Naive thymus-derived CD8-positive, alpha-beta T cell (primary cell): ENCODE results near the gene SPTLC2. TPM values are rescaled to one million over a fixed set of nuclear protein-coding genes. Genes with fewer than 3 reads are reported as not detected.
"Not testable (repeated sequence)": the region's sequence is repeated elsewhere in the genome, so short reads cannot be mapped to it uniquely, and the experiment has no call there.

Experiments
- ATAC-seq, 2 donors: fragments of 150-1000 bp; cut with Tn5 transposase in 1 of 2; sonication (Bioruptor Pico), chemical (Tn5 transposase) in 1 of 2; 1 replicate in 1 of 2; 2 replicates in 1 of 2; pipeline ENCODE4 v1.10.0; 2021; ENCODE audit warnings: mild to moderate bottlenecking in 2 of 2, moderate library complexity in 2 of 2
- POLR2A ChIA-PET: fragments of 350-600 bp; sonication (Branson Sonifier 250); formaldehyde crosslinking; loops from one replicate; lab custom pipeline; 2021; ENCODE audit warnings: antibody characterized with exemption; lab: Charles Lee
- DNase-seq, 10 donors: peaks; one replicate each; pipeline versions ENCODE4 v3.0.0 to v3.0.0-alpha.2; 2020 to 2022
- H3K27ac Mint-ChIP-seq, 10 donors: one replicate each; pipeline ENCODE4 v1.8.0; 2020 to 2022; ENCODE audit warnings: mild to moderate bottlenecking in 10 of 10, mixed read lengths in 10 of 10, moderate library complexity in 4 of 10, inconsistent platforms in 1 of 10
- H3K27me3 Mint-ChIP-seq, 5 donors: one replicate each; pipeline ENCODE4 v1.8.0; 2021 to 2022; ENCODE audit warnings: mixed read lengths in 5 of 5
- H3K36me3 Mint-ChIP-seq, 3 donors: one replicate each; pipeline ENCODE4 v1.8.0; 2020 to 2022; ENCODE audit warnings: mixed read lengths in 3 of 3, mild to moderate bottlenecking in 2 of 3, inconsistent platforms in 1 of 3
- H3K4me1 Mint-ChIP-seq, 4 donors: one replicate each; pipeline ENCODE4 v1.8.0; 2021 to 2022; ENCODE audit warnings: mixed read lengths in 4 of 4
- H3K4me3 Mint-ChIP-seq, 10 donors: one replicate each; pipeline ENCODE4 v1.8.0; 2020 to 2022; ENCODE audit warnings: mild to moderate bottlenecking in 10 of 10, mixed read lengths in 10 of 10, moderate library complexity in 6 of 10, inconsistent platforms in 1 of 10
- H3K9me3 Mint-ChIP-seq, 9 donors: one replicate each; pipeline ENCODE4 v1.8.0; 2020 to 2022; ENCODE audit warnings: mixed read lengths in 9 of 9, mild to moderate bottlenecking in 3 of 9, inconsistent platforms in 1 of 9, moderate library complexity in 1 of 9
- polyA plus RNA-seq, 3 donors: library from polyadenylated mRNA; unstranded; fragments of 300-500 nt; fragmentation: Illumina TruSeq; gene quantifications; one replicate each; pipeline ENCODE4 v1.2.3, GENCODE V29; 2021
- total RNA-seq, 8 experiments: library from RNA in 2 of 8; stranded (reverse) in 2 of 8; gene quantifications; one replicate each; pipeline ENCODE4 v1.2.3 and lab custom pipeline; 2021 to 2026

SPTLC2 gene
- 10 to 100 TPM; 22.6 to 26.0 TPM for total RNA-seq
- 10 to 100 TPM; 10.0 to 11.8 (median 11.2) TPM for polyA plus RNA-seq
- 28.1 to 125 (median 84.8) reads per million in 6 experiments for total RNA-seq (lab: John Stamatoyannopoulos, UW)

- ATAC-seq = peak; percentile 95 to 98
- Mint-ChIP-seq H3K27ac (peak within 1 kb of the TSS; percentile 19 to 93 (median 88)), H3K27me3 (no peaks in the 10 kb centered on the region), H3K36me3 (no peaks in the 10 kb centered on the region), H3K9me3 (no peaks in the 10 kb centered on the region), H3K4me1 (peaks cover 20 to 50% (median 42%) of the 10 kb centered on the region in 4 donors), H3K4me3 (peak within 1 kb of the TSS; percentile 87 to 97 (median 92))
- POLR2A ChIA-PET = interaction anchor here (1.0 to 1.6 kb wide), 3 partner anchors 9 to 92 kb away, joined by 3 to 5 read pairs (median 4); partner anchors contain the start of gene SLIRP
- peak; percentile 89 to 99 (median 97) for DNase-seq
Observed at GRCh38 chr14:77616454-77617229, at the start of gene SPTLC2. Gene SPTLC2, minus strand, starts transcription at chr14:77616637. Its CDS starts 58 bp downstream, at chr14:77616579.

DNA sequence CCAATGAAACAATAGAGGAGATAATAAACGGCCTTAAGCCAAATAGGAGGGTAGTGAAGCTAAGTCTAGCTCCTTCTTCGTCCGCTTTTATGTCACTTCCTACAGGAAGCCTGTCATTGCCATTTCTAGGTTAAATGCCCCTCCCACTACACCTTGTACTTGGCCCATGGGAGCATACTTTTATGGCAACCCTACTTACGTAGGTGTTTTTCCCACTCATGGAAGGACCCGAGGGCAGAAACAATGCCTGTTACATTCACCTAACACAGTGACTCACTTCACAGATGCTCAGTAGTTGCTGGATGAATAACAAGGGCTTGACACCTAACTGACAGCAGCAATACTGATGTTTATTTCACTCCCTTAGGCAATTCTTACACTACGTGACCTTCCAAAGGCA is 46.9 kb upstream of the SPTLC2 start:
- Mint-ChIP-seq H3K36me3 (peaks cover 0 to 2% (median 0%) of the 10 kb centered on the region in 3 donors), H3K9me3 (no peaks in the 10 kb centered on the region), H3K4me3 (no peak overlapping the region), H3K4me1 (peaks cover 0 to 6% (median 2%) of the 10 kb centered on the region in 4 donors), H3K27me3 (no peaks in the 10 kb centered on the region), H3K27ac (no peak overlapping the region)
- POLR2A ChIA-PET = no interaction called here
- DNase-seq (no peak), ATAC-seq (no peak)

DNA sequence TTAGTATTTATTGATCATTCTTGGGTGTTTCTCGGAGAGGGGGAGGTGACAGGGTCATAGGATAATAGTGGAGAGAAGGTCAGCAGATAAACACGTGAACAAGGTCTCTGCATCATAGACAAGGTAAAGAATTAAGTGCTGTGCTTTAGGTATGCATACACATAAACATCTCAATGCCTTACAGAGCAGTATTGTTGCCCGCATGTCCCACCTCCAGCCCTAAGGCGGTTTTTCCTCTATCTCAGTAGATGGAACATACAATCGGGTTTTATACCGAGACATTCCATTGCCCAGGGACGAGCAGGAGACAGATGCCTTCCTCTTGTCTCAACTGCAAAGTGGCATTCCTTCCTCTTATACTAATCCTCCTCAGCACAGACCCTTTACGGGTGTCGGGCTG is 45.1 kb upstream of the SPTLC2 start:
- H3K9me3 Mint-ChIP-seq, DNase-seq, H3K4me1 Mint-ChIP-seq, ATAC-seq, H3K27ac Mint-ChIP-seq, POLR2A ChIA-PET, H3K36me3 Mint-ChIP-seq, H3K4me3 Mint-ChIP-seq, H3K27me3 Mint-ChIP-seq: not testable (repeated sequence)

DNA sequence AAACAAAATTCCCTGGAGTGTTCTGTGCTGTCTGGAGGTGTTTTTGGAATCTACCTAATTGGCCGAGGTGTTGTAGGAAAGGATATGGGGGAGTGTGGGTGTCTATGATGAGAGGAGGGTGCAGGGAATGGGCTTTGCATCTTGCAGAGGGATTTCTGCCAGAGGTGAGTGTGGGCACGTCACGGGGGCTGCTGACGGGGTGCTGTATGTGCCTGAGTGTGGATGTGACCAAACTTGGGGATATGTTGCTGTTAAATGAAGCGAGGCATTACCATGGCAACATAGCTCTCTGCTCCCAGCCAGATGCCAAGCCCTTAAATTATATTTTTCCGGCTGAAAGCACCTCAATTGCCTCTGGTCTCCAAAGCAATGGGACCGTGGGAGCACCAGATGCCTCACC is 44.3 kb upstream of the SPTLC2 start:
- H3K4me3 Mint-ChIP-seq = no peak overlapping the region

GRCh38 chr14:77659831-77660230 is 43.4 kb upstream of the SPTLC2 start:
- Mint-ChIP-seq H3K4me3 (no peak overlapping the region), H3K27ac (no peak overlapping the region), H3K27me3 (no peaks in the 10 kb centered on the region), H3K4me1 (peaks cover 0 to 5% (median under 1%) of the 10 kb centered on the region in 4 donors), H3K9me3 (no peaks in the 10 kb centered on the region), H3K36me3 (peaks cover 0 to 2% (median 0%) of the 10 kb centered on the region in 3 donors)
- DNase-seq (no peak), ATAC-seq (no peak)
- POLR2A ChIA-PET = interaction anchor here (0.6 kb wide), 1 partner anchor 181 kb away, joined by 4 read pairs; no protein-coding TSS in a partner anchor

More for the DNA sequence above, 44.3 kb upstream of the SPTLC2 start:
- H3K27me3 Mint-ChIP-seq = no peaks in the 10 kb centered on the region
- H3K4me1 Mint-ChIP-seq = peaks cover 0 to 5% (median under 1%) of the 10 kb centered on the region in 4 donors
- DNase-seq (no peak), ATAC-seq (no peak)
- H3K27ac Mint-ChIP-seq = peak overlapping the region in 1 of 10 donors; percentile 7
- H3K9me3 Mint-ChIP-seq = no peaks in the 10 kb centered on the region
- H3K36me3 Mint-ChIP-seq = peaks cover 0 to 2% (median 0%) of the 10 kb centered on the region in 3 donors
- POLR2A ChIA-PET = no interaction called here

GRCh38 chr14:77657280-77657679 is 40.8 kb upstream of the SPTLC2 start:
- H3K4me1 Mint-ChIP-seq = peaks cover 0 to 7% (median 3%) of the 10 kb centered on the region in 4 donors
- POLR2A ChIA-PET = no interaction called here
- ATAC-seq (no peak), DNase-seq (no peak)
- H3K36me3 Mint-ChIP-seq = no peaks in the 10 kb centered on the region
- no peaks in the 10 kb centered on the region for H3K9me3 Mint-ChIP-seq
- no peak overlapping the region for H3K27ac Mint-ChIP-seq
- no peaks in the 10 kb centered on the region for H3K27me3 Mint-ChIP-seq
- H3K4me3 Mint-ChIP-seq = no peak overlapping the region

DNA sequence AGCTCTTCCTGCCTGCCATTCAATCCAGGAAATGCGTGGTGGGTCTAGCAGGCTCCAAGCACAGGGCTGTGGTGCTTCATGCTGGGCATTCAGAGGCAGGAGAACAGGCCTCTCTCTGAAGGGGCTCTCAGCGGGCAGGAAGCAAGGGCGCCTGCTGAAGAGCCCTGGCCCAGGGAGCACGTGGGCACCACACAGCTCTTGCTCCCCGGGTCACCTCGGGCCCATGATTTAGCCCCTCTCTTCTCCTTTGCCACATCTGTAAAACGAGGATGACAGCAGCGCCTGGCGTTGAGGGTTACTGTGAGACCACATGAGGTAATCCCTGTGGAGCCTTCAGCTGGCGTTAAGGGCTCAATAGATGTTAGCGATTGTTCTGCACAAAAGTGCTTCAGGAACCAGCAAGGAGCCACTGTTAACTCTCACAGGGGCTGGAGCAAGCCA is 37.6 kb upstream of the SPTLC2 start:
- H3K4me3 Mint-ChIP-seq = no peak overlapping the region
- H3K27ac Mint-ChIP-seq = peak overlapping the region in 3 of 10 donors; percentile 52 to 83 (median 73)

GRCh38 chr14:77649326-77649725 is 32.9 kb upstream of the SPTLC2 start:
- no peak for DNase-seq
- peak overlapping the region in 1 of 10 donors; percentile 9 for H3K4me3 Mint-ChIP-seq
- H3K9me3 Mint-ChIP-seq = no peaks in the 10 kb centered on the region
- H3K4me1 Mint-ChIP-seq = peaks cover 0 to 6% (median under 1%) of the 10 kb centered on the region in 4 donors
- no peak for ATAC-seq
- no peaks in the 10 kb centered on the region for H3K27me3 Mint-ChIP-seq
- H3K27ac Mint-ChIP-seq = peak overlapping the region in 1 of 10 donors; percentile 31
- POLR2A ChIA-PET = no interaction called here
- H3K36me3 Mint-ChIP-seq = no peaks in the 10 kb centered on the region

More for the DNA sequence above, 37.6 kb upstream of the SPTLC2 start:
- POLR2A ChIA-PET = interaction anchor here (1.0 kb wide), 1 partner anchor 61 kb away, joined by 3 read pairs; no protein-coding TSS in a partner anchor
- Mint-ChIP-seq H3K27me3 (no peaks in the 10 kb centered on the region), H3K9me3 (no peaks in the 10 kb centered on the region), H3K36me3 (no peaks in the 10 kb centered on the region), H3K4me1 (peaks cover 0 to 7% (median 2%) of the 10 kb centered on the region in 4 donors)
- DNase-seq (no peak), ATAC-seq (no peak)

GRCh38 chr14:77648520-77649200 is 32.2 kb upstream of the SPTLC2 start:
- Mint-ChIP-seq H3K36me3 (no peaks in the 10 kb centered on the region), H3K4me3 (no peak overlapping the region), H3K4me1 (peaks cover 0 to 6% (median under 1%) of the 10 kb centered on the region in 4 donors), H3K27me3 (no peaks in the 10 kb centered on the region), H3K27ac (no peak overlapping the region), H3K9me3 (no peaks in the 10 kb centered on the region)
- POLR2A ChIA-PET = interaction anchor here (0.6 kb wide), 1 partner anchor 63 kb away, joined by 4 read pairs; no protein-coding TSS in a partner anchor
- no peak for ATAC-seq
- no peak for DNase-seq

- Mint-ChIP-seq H3K27me3 (no peaks in the 10 kb centered on the region), H3K36me3 (no peaks in the 10 kb centered on the region), H3K4me3 (no peak overlapping the region), H3K4me1 (peaks cover 0 to 4% (median under 1%) of the 10 kb centered on the region in 4 donors), H3K27ac (no peak overlapping the region), H3K9me3 (no peaks in the 10 kb centered on the region)
- DNase-seq (no peak), ATAC-seq (no peak)
- POLR2A ChIA-PET = interaction anchor here (0.6 kb wide), 1 partner anchor 63 kb away, joined by 4 read pairs; no protein-coding TSS in a partner anchor
Observed at GRCh38 chr14:77647853-77648252, 31.4 kb upstream of the SPTLC2 start.

GRCh38 chr14:77646907-77647306 is 30.5 kb upstream of the SPTLC2 start:
- ATAC-seq (no peak), DNase-seq (no peak)
- Mint-ChIP-seq H3K27me3 (no peaks in the 10 kb centered on the region), H3K4me1 (peaks cover 4 to 9% (median 6%) of the 10 kb centered on the region in 4 donors), H3K27ac (no peak overlapping the region), H3K4me3 (no peak overlapping the region), H3K36me3 (no peaks in the 10 kb centered on the region), H3K9me3 (no peaks in the 10 kb centered on the region)
- POLR2A ChIA-PET = no interaction called here

DNA sequence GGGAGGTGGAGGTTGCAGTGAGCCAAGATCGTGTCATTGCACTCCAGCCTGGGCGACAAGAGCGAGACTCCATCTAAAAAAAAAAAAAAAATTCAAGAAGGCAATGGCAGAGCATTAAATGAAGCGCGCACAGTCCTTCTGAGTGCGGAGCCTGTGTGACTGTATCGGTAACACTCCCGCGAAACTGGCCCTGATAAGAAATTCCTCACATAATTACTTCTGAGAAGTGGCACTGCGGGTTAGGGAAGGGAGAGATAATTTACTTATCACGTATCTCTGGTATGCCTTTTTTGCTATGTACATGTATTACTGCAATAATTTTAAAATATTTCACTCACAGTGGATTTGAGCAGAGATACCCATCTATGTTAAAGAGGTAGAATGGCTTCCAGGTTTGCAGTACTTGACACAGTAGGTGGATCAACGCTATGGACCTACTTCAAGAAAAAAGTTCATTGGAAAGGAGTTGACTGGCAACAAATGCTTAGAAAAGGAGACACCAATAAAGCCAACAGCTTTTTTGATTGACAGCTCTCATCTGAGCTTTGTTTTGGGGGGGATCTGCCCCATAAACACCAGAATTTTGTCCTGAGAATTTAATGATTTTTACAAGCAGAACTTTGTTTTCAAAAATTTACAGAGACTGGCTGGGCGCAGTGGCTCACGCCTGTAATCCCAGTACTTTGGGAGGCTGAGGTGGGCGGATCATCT is 29.2 kb upstream of the SPTLC2 start:
- Mint-ChIP-seq H3K4me1 (peaks cover 6 to 19% (median 17%) of the 10 kb centered on the region in 4 donors), H3K36me3 (no peaks in the 10 kb centered on the region), H3K9me3 (no peaks in the 10 kb centered on the region), H3K27me3 (no peaks in the 10 kb centered on the region), H3K4me3 (no peak overlapping the region), H3K27ac (peak overlapping the region in 1 of 10 donors; percentile 43)
- DNase-seq = no peak
- ATAC-seq = no peak
- POLR2A ChIA-PET = no interaction called here
